IPS-15b (cell line): ENCODE results near the gene SMIM20.
"Not testable (repeated sequence)": the region's sequence is repeated elsewhere in the genome, so short reads cannot be mapped to it uniquely, and the experiment has no call there.

Experiments used
- H3K27me3 ChIP-seq: one replicate; pipeline ENCODE4 v1.6.1; 2013; ENCODE audit warnings: low read length; ENCODE audit not compliant: control insufficient read depth, insufficient read depth
- H3K36me3 ChIP-seq: one replicate; pipeline ENCODE4 v1.6.1; 2013; ENCODE audit warnings: low read length; ENCODE audit not compliant: control insufficient read depth, insufficient read depth
- H3K4me1 ChIP-seq: one replicate; pipeline ENCODE4 v1.6.1; 2013; ENCODE audit warnings: mild to moderate bottlenecking, low read length; ENCODE audit not compliant: control insufficient read depth, insufficient read depth
- H3K4me3 ChIP-seq: one replicate; pipeline ENCODE4 v1.5.1; 2013; ENCODE audit warnings: low read depth, low read length
- H3K9ac ChIP-seq: one replicate; pipeline ENCODE4 v1.6.1; 2013; ENCODE audit warnings: low read depth, mild to moderate bottlenecking, low read length
- H3K9me3 ChIP-seq: one replicate; pipeline ENCODE4 v1.6.1; 2013; ENCODE audit warnings: mild to moderate bottlenecking, low read length; ENCODE audit not compliant: control insufficient read depth, insufficient read depth

Gene SMIM20

GRCh38 chr4:25913851-25914669, at the start of gene SMIM20:
SMIM20 (plus strand) TSS chr4:25914220; CDS start chr4:25914314, 94 bp downstream.
- H3K36me3 ChIP-seq, result peaks cover 5% of the 10 kb centered on the region
- peaks cover 6% of the 10 kb centered on the region for H3K27me3 ChIP-seq
- peaks cover 4% of the 10 kb centered on the region for H3K4me1 ChIP-seq
- peak within 1 kb of the TSS; percentile 80 for H3K9ac ChIP-seq
- H3K9me3 ChIP-seq, result no peaks in the 10 kb centered on the region
- peak within 1 kb of the TSS; percentile 87 for H3K4me3 ChIP-seq

GRCh38 chr4:25865586-25865985, 48.4 kb upstream of the SMIM20 start:
- H3K27me3 ChIP-seq, result peaks cover 17% of the 10 kb centered on the region
- H3K36me3 ChIP-seq, result no peaks in the 10 kb centered on the region
- peaks cover 12% of the 10 kb centered on the region for H3K4me1 ChIP-seq
- no peaks in the 10 kb centered on the region for H3K9me3 ChIP-seq
- no peak overlapping the region for H3K9ac ChIP-seq
- no peak overlapping the region for H3K4me3 ChIP-seq

DNA sequence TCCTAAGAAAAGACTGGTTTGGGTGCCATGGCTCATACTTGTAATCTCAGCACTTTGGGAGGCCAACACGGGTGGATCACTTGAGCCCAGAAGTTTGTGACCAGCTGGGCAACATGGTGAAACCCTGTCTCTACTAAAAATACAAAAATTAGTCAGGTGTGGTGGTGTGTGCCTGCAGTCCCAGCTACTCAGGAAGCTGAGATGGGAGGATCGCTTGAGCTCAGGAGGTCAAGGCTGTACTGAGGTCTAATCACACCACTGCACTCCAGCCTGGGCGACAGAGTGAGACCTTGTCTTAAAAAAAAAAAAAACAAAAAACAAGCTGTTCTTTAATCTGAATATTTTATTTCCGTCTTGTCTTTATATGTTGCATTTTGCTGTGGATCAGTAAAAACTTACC, 47.6 kb upstream of the SMIM20 start:
- Histone ChIP-seq H3K4me1 (peaks cover 12% of the 10 kb centered on the region), H3K27me3 (peaks cover 17% of the 10 kb centered on the region)
- not testable (repeated sequence) for H3K4me3 ChIP-seq, H3K9ac ChIP-seq, H3K36me3 ChIP-seq, H3K9me3 ChIP-seq

DNA sequence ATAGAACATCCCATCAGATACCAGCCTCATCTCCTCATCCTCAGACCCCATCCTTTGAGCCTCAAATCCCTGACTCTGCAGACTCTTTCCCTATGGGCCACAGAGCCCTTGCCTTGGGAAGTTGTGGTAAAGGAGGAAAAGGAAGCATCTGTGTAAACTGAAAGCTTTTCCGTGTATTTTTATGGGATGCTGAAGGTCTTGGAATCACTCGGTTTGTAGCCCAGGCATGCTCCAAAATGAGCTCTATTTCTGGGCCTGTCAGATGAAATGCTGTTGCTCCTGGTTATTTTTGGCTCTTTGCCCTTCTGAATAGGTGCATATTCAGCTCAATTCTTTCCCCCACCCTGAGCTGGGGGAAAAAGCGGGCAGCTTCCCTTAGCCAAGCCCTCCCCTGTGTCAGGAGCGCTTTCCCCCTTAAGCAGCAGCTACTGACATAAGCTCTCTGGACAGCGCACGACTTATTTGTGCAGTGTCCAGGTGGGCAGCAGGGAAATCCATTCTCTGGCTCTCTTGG, 46.2 kb upstream of the SMIM20 start:
- Histone ChIP-seq H3K27me3 (peaks cover 13% of the 10 kb centered on the region), H3K9me3 (no peaks in the 10 kb centered on the region), H3K4me3 (no peak overlapping the region), H3K4me1 (peaks cover 8% of the 10 kb centered on the region), H3K36me3 (no peaks in the 10 kb centered on the region), H3K9ac (no peak overlapping the region)

DNA sequence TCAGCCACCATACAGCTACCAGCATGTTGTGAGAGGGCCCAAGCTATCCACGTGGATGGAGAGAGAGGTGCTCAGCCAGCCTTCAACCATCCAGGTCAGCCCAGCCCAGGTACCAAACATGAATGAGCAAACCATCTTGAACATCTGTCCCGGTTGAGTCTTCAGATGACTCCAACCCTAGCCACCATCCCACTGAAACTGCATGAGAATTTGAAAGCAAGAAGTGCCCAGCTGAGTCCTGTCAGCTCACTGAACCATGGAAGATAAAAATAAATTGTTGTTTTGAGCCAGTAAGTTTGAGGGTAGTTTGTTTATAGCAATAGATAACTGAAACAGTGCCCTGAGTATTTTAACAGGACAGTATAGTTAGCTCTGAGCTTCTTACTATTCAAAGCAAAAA, 43.9 kb upstream of the SMIM20 start:
- Histone ChIP-seq H3K36me3 (no peaks in the 10 kb centered on the region), H3K9ac (no peak overlapping the region), H3K4me3 (no peak overlapping the region), H3K9me3 (no peaks in the 10 kb centered on the region), H3K4me1 (peaks cover 2% of the 10 kb centered on the region), H3K27me3 (peaks cover 2% of the 10 kb centered on the region)

DNA sequence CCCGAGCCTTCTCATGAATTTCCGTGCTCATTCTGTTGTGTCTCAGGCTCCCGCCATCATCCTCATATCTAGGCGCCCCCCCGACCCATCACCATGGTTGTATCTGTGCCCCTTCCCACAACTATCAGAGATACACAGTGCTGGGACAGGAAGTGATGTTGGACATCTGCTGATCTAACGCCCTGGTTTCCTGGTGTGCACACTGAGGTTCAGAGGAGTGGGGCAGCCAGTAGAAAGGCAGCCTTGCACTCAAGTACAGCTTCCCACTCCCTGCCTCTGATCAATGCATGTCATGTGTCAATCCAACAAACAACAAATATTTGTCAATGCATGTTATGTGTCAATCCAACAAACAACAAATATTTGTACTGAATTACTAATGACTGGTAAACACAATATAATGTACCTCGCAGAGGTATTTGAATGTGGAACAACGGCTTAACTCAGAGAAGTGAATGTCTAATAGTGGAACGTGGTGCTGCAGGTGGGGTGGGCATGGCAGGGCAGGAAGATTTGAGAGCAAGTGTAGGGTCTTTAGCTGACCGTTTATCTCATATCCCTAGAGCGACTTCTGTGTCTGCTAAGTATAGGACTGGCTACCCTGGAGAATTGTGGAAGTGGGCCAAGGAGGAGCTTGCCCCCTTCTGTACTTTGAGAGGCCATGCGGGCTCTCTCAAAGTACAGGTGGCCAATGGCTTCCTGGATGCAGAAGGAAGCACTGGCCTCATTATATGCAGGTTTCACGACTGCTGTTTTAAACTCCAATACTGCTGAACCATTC, 41.0 kb upstream of the SMIM20 start:
- no peaks in the 10 kb centered on the region for H3K4me1 ChIP-seq

DNA sequence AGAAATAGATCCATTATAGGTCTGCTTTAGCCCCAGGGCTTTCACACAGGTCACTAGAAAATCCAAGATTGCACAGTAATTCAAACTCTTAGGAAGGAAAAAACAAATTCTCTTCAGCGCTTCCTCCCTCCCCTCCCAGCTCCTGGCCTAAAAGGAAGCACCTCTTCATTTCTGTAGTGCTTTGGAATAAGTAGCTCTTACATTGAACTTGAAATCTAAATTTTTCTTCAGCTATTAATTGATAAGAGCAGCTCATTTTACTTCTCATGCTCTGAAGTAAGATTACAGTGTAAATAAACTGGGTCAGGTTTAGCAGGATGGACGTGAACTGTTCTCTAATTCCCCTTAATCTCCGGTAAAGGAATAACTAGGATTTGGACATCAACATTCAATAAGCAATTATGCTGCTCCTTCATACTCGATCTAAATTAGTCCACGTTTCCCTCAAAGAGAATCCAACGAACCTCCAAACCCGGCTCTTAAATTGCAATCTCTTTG, 40.3 kb upstream of the SMIM20 start:
- Histone ChIP-seq H3K4me1 (no peaks in the 10 kb centered on the region), H3K27me3 (no peaks in the 10 kb centered on the region), H3K9me3 (no peaks in the 10 kb centered on the region), H3K4me3 (no peak overlapping the region), H3K36me3 (no peaks in the 10 kb centered on the region), H3K9ac (no peak overlapping the region)

More for the DNA sequence above, 41.0 kb upstream of the SMIM20 start:
- no peaks in the 10 kb centered on the region for H3K36me3 ChIP-seq
- H3K27me3 ChIP-seq, result no peaks in the 10 kb centered on the region
- no peaks in the 10 kb centered on the region for H3K9me3 ChIP-seq
- H3K9ac ChIP-seq, result no peak overlapping the region
- no peak overlapping the region for H3K4me3 ChIP-seq

DNA sequence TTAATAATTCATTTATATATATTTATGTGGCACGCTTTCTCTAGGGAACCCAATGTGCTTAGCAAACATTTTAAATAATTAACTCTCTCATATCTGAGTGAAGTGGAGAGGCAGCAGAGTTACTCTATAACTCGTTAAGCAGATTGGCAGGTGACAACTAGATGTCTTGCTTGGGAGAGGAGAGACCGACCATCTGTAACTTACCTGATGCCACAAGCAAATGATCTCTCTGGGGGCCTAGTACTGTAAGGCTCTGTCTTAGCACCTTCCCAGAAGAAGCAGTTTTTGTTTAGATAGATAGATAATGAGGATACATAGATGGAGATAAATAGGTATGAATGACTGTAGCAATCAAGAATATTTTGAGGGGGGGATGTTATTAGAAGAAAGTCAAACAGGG, 39.4 kb upstream of the SMIM20 start:
- Histone ChIP-seq H3K4me1 (no peaks in the 10 kb centered on the region), H3K4me3 (no peak overlapping the region), H3K36me3 (no peaks in the 10 kb centered on the region), H3K9me3 (no peaks in the 10 kb centered on the region), H3K9ac (no peak overlapping the region), H3K27me3 (no peaks in the 10 kb centered on the region)

- Histone ChIP-seq H3K4me3 (no peak overlapping the region), H3K27me3 (no peaks in the 10 kb centered on the region), H3K9ac (no peak overlapping the region), H3K36me3 (no peaks in the 10 kb centered on the region), H3K4me1 (no peaks in the 10 kb centered on the region), H3K9me3 (no peaks in the 10 kb centered on the region)
Observed at GRCh38 chr4:25875281-25875745, 38.7 kb upstream of the SMIM20 start.

- Histone ChIP-seq H3K4me1 (no peaks in the 10 kb centered on the region), H3K9ac (no peak overlapping the region)
Observed at GRCh38 chr4:25878676-25879075, 35.3 kb upstream of the SMIM20 start.

GRCh38 chr4:25879091-25879584, 34.9 kb upstream of the SMIM20 start:
- H3K9me3 ChIP-seq, result no peaks in the 10 kb centered on the region
- H3K4me3 ChIP-seq, result no peak overlapping the region
- no peaks in the 10 kb centered on the region for H3K36me3 ChIP-seq
- no peak overlapping the region for H3K9ac ChIP-seq
- H3K27me3 ChIP-seq, result no peaks in the 10 kb centered on the region
- no peaks in the 10 kb centered on the region for H3K4me1 ChIP-seq

More at GRCh38 chr4:25878676-25879075, 35.3 kb upstream of the SMIM20 start:
- Histone ChIP-seq H3K9me3 (no peaks in the 10 kb centered on the region), H3K27me3 (no peaks in the 10 kb centered on the region), H3K36me3 (no peaks in the 10 kb centered on the region), H3K4me3 (no peak overlapping the region)
